ENCODE data around the gene WDSUB1. TPM values are rescaled to one million over a fixed set of nuclear protein-coding genes. Genes with fewer than 3 reads are reported as not detected.

The WDSUB1 gene
- total and polyA plus RNA-seq, 10 donors: 5.2 to 14.8 (median 9.5) TPM

GRCh38 chr2:159317392-159318088 is 31.0 kb upstream of the WDSUB1 start:
- Histone ChIP-seq H3K27me3 (replicated peaks in 1 of 7) (no peaks in the 10 kb centered on the region), H3K27ac (no peak overlapping the region), H3K9me3 (peaks cover 0 to 8% (median 0%) of the 10 kb centered on the region in 8 donors), H3K36me3 (peaks cover 0 to 69% (median 9%) of the 10 kb centered on the region in 6 donors), H3K4me1 (no peaks in the 10 kb centered on the region), H3K4me3 (no peak overlapping the region)
- 81 to 95% (median 87%) methylated on average over 3 of the region's 3 CpGs for WGBS, 5 donors
- intact Hi-C loops (cut with DNase I; ENCODE audit: low total_unique reads): no loop called here
- DNase-seq: no peak
- TF ChIP-seq POLR2AphosphoS5 (IDR thresholded peaks at IDR 0.05) (no peak), CTCF (IDR thresholded peaks at IDR 0.05 in 8 of 11, conservative IDR thresholded peaks at IDR 0.05 in 3 of 11) (no peak), POLR2A (IDR thresholded peaks at IDR 0.05) (no peak)

GRCh38 chr2:159307942-159308341 is 21.4 kb upstream of the WDSUB1 start:
- Histone ChIP-seq H3K4me1 (no peaks in the 10 kb centered on the region), H3K4me3 (no peak overlapping the region), H3K9me3 (peaks cover 0 to 20% (median 1%) of the 10 kb centered on the region in 8 donors), H3K27me3 (replicated peaks in 1 of 7) (no peaks in the 10 kb centered on the region), H3K27ac (no peak overlapping the region), H3K36me3 (no peaks in the 10 kb centered on the region)
- TF ChIP-seq POLR2AphosphoS5 (IDR thresholded peaks at IDR 0.05) (no peak), POLR2A (IDR thresholded peaks at IDR 0.05) (no peak), CTCF (IDR thresholded peaks at IDR 0.05 in 8 of 11, conservative IDR thresholded peaks at IDR 0.05 in 3 of 11) (no peak)
- intact Hi-C loops (cut with DNase I; ENCODE audit: low total_unique reads): no loop called here
- DNase-seq: no peak

GRCh38 chr2:159300586-159300985 is 14.1 kb upstream of the WDSUB1 start:
- no peak for TF ChIP-seq POLR2AphosphoS5 (IDR thresholded peaks at IDR 0.05)
- no peak for TF ChIP-seq POLR2A (IDR thresholded peaks at IDR 0.05)
- no peak for TF ChIP-seq CTCF (IDR thresholded peaks at IDR 0.05 in 8 of 11, conservative IDR thresholded peaks at IDR 0.05 in 3 of 11)
- 79 to 92% (median 91%) methylated on average over 3 of the region's 3 CpGs for WGBS, 5 donors
- H3K4me1 ChIP-seq: no peaks in the 10 kb centered on the region
- no peaks in the 10 kb centered on the region for H3K27me3 ChIP-seq (replicated peaks in 1 of 7)
- H3K36me3 ChIP-seq: no peaks in the 10 kb centered on the region
- no peak overlapping the region for H3K27ac ChIP-seq
- intact Hi-C loops (cut with DNase I; ENCODE audit: low total_unique reads): no loop called here
- peaks cover 0 to 20% (median 2%) of the 10 kb centered on the region in 8 donors for H3K9me3 ChIP-seq
- H3K4me3 ChIP-seq: no peak overlapping the region
- DNase-seq: no peak

GRCh38 chr2:159298967-159299366 is 12.5 kb upstream of the WDSUB1 start:
- no peak overlapping the region for H3K27ac ChIP-seq
- no peaks in the 10 kb centered on the region for H3K36me3 ChIP-seq
- intact Hi-C loops (cut with DNase I; ENCODE audit: low total_unique reads): no loop called here
- H3K4me3 ChIP-seq: no peak overlapping the region
- DNase-seq: no peak
- no peaks in the 10 kb centered on the region for H3K4me1 ChIP-seq
- TF ChIP-seq CTCF (IDR thresholded peaks at IDR 0.05 in 8 of 11, conservative IDR thresholded peaks at IDR 0.05 in 3 of 11) (no peak), POLR2A (IDR thresholded peaks at IDR 0.05) (no peak), POLR2AphosphoS5 (IDR thresholded peaks at IDR 0.05) (no peak)
- no peaks in the 10 kb centered on the region for H3K27me3 ChIP-seq (replicated peaks in 1 of 7)
- H3K9me3 ChIP-seq: peaks cover 0 to 11% (median 2%) of the 10 kb centered on the region in 8 donors
